ENCODE results near the gene SAA2. TPM values are rescaled to one million over a fixed set of nuclear protein-coding genes. Genes with fewer than 3 reads are reported as not detected.

SAA2 gene
- not detected in 2 replicates for total RNA-seq

DNA sequence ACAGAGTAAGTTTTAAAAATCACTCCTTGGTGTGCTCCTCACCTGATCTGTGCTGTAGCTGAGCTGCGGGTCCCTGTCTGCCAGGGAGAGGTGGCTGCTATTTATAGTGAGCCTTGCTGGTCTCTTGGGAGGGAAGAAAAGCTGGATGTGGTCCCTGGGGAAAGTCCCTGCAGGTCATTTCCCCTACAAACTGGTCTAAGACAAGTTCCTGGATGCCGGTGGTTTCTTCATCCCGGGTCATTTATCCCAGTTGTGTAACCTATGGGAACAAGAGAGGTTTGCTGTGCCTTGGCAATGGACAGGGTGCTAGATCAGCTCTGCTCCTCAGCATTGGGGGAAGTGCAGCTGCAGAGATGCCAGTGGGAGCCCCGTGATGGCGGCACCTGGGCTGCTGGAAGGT, at the start of gene SAA2:
SAA2 (minus strand) TSS at position 108 of the 400 bp plus-strand sequence. CDS start 657 bp downstream, outside the sequence.

DNA sequence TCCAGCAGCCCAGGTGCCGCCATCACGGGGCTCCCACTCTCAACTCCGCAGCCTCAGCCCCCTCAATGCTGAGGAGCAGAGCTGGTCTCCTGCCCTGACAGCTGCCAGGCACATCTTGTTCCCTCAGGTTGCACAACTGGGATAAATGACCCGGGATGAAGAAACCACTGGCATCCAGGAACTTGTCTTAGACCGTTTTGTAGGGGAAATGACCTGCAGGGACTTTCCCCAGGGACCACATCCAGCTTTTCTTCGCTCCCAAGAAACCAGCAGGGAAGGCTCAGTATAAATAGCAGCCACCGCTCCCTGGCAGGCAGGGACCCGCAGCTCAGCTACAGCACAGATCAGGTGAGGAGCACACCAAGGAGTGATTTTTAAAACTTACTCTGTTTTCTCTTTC, 17.5 kb upstream of the SAA2 start, which contains the start of gene SAA1:
SAA1 (plus strand) TSS at position 316 of the 400 bp plus-strand sequence. CDS start 624 bp downstream, outside the sequence.

DNA sequence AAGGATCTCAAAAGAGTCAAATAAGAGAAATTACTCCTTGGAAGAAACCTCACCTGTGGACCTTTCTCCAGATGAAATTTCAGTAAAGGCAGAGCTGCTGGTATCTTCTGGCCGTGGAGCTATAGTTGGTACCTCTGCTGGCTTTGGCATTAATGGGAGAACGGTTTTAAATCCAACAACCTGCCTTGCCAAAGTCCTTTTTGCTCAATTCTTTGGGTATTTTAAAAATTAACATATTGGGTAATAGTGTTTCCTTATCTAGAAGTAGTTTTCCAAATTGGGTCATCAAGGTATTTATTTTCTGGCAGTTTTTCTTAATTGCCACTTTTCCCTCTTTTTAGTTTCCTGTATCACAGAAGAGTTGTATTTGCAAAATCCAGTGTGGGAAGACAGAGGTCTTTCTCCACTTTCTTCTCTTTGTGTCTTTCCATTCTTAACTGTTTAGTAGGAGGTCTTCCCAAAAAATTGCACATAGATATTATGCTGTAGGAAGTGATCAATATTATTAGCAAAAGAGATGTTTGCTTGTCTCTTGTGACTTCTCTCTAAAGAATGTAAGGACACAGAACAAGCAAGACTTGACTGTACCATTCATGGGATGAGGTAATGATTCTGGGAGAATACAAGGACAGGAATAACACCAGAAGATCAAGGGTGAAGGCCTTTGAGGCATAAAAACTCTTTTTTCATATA, 11.7 kb downstream of the SAA2 start, which contains the start of gene SAA4:
SAA4 (minus strand) TSS at position 139 of the 693 bp plus-strand sequence. CDS start 876 bp downstream, outside the sequence.

Other genes starting within 250 kb of the SAA2 start
- gene SERGEF, start 235.6 kb downstream of the SAA2 start, total RNA-seq, result 10.3 and 11.6 TPM in 2 replicates
- not detected in 2 replicates for gene TPH1, start 202.4 kb downstream of the SAA2 start, total RNA-seq
- gene SAAL1, start 142.6 kb downstream of the SAA2 start, total RNA-seq, result 18.8 and 20.4 TPM in 2 replicates
- gene MRGPRX3, start 116.1 kb downstream of the SAA2 start, total RNA-seq, result not detected in 2 replicates
- not detected in 2 replicates for gene MRGPRX4, start 75.8 kb downstream of the SAA2 start, total RNA-seq
- not detected in 2 replicates for gene SAA4, start 11.9 kb downstream of the SAA2 start, total RNA-seq
- gene SAA1, start 17.6 kb upstream of the SAA2 start, total RNA-seq, result not detected in 2 replicates
- 9.7 and 17.3 TPM in 2 replicates for gene HPS5, start 73.5 kb upstream of the SAA2 start, total RNA-seq
- gene GTF2H1, start 73.9 kb upstream of the SAA2 start, total RNA-seq, result 48.1 and 62.7 TPM in 2 replicates
- gene LDHA, start 145.9 kb upstream of the SAA2 start, total RNA-seq, result 656 and 674 TPM in 2 replicates
- gene LDHC, start 163.7 kb upstream of the SAA2 start, total RNA-seq, result 0.25 TPM in 1 of 2 replicates, not detected in the other
- gene LDHAL6A, start 207.2 kb upstream of the SAA2 start, total RNA-seq, result not detected in 2 replicates